ELF-1 (cell line): ENCODE data around the gene BLCAP.

ENCODE experiments used
- DNase-seq: peaks from one replicate; pipeline ENCODE4 v3.0.0-alpha.2; 2016; ENCODE audit warnings: low read depth, low spot score

BLCAP gene

GRCh38 chr20:37516811-37517750 lies 10.6 kb downstream of the BLCAP start:
- peak; percentile 47 for DNase-seq

- DNase-seq = no peak
Observed at GRCh38 chr20:37515876-37516275, 11.8 kb downstream of the BLCAP start.

- no peak for DNase-seq
Observed at GRCh38 chr20:37513779-37514359, 13.8 kb downstream of the BLCAP start.

GRCh38 chr20:37511610-37512275 lies 15.9 kb downstream of the BLCAP start:
- DNase-seq = no peak

- DNase-seq = no peak
Observed at GRCh38 chr20:37510226-37510625, 17.4 kb downstream of the BLCAP start.

GRCh38 chr20:37506152-37506725 lies 21.4 kb downstream of the BLCAP start:
- no peak for DNase-seq

- DNase-seq = peak; percentile 73
Observed at GRCh38 chr20:37505263-37506151, 22.2 kb downstream of the BLCAP start.

- peak; percentile 32 for DNase-seq
Observed at GRCh38 chr20:37504404-37505096, 23.1 kb downstream of the BLCAP start.

GRCh38 chr20:37503256-37503927 lies 24.3 kb downstream of the BLCAP start:
- DNase-seq = no peak

- DNase-seq = no peak
Observed at GRCh38 chr20:37502654-37503053, 25.0 kb downstream of the BLCAP start.

GRCh38 chr20:37501940-37502339 lies 25.7 kb downstream of the BLCAP start:
- peak; percentile 73 for DNase-seq

- DNase-seq = no peak
Observed at GRCh38 chr20:37500311-37500710, 27.4 kb downstream of the BLCAP start.

- DNase-seq = no peak
Observed at GRCh38 chr20:37498066-37498665, 29.5 kb downstream of the BLCAP start.

- no peak for DNase-seq
Observed at GRCh38 chr20:37494796-37495195, 32.9 kb downstream of the BLCAP start.

GRCh38 chr20:37494301-37494700 lies 33.4 kb downstream of the BLCAP start:
- no peak for DNase-seq

- DNase-seq = no peak
Observed at GRCh38 chr20:37492945-37493344, 34.7 kb downstream of the BLCAP start.

- no peak for DNase-seq
Observed at GRCh38 chr20:37492096-37492625, 35.5 kb downstream of the BLCAP start.

GRCh38 chr20:37490663-37491350 lies 36.9 kb downstream of the BLCAP start:
- DNase-seq = no peak

- DNase-seq = peak; percentile 29
Observed at GRCh38 chr20:37486209-37486608, 41.5 kb downstream of the BLCAP start.
